Keratinocyte (primary cell): ENCODE measurements around the gene NSMCE1.

ENCODE experiments used
- CTCF ChIP-seq, 3 experiments: IDR thresholded peaks in 1 of 3; conservative IDR thresholded peaks in 1 of 3; optimal IDR thresholded peaks in 1 of 3; 2 replicates in 2 of 3; 3 replicates in 1 of 3; pipeline versions ENCODE3 to v1.5.1; 2011; ENCODE audit warnings: low read length in 3 of 3, mild to moderate bottlenecking in 3 of 3, moderate library complexity in 2 of 3, control low read depth in 1 of 3, inconsistent platforms in 1 of 3; ENCODE audit not compliant: insufficient read depth in 2 of 3; ENCODE audit errors: extremely low read depth in 1 of 3
- EZH2 ChIP-seq: IDR thresholded peaks from one replicate; pipeline ENCODE4 v1.6.1; 2012; ENCODE audit warnings: inconsistent platforms, mild to moderate bottlenecking, low read length, moderate library complexity

DNA sequence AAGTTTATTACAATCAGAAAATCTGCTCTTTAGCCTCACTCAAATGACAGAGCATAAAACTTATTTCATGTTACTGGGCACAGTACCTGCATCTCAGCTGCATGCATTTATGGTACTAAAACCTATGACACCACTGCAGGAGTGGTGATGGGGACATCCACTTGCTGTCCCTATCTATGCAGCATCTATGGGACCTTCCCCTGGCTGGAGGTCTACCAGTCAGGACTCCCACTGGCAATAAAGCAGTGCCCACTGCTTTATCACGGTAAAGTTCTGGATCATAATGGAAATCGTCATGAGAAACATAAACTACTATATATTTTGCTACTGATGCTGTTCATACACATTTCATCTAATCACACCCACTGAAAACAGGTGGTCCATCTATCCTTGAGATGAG is 26.2 kb downstream of the NSMCE1 start:
- TF ChIP-seq CTCF (optimal IDR thresholded peaks at IDR 0.05 in 1 of 3, IDR thresholded peaks at IDR 0.05 in 1 of 3, conservative IDR thresholded peaks at IDR 0.05 in 1 of 3; ENCODE audit: extremely low read depth in 1 of 3, insufficient read depth in 2 of 3, low read length in 3 of 3) (no peak), EZH2 (no peak)
